AG08395 (cell line): ENCODE results near the gene AFG3L2.

Experiments
- DNase-seq: peaks from one replicate; pipeline ENCODE4 v3.0.0; 2012; ENCODE audit warnings: mixed read lengths, low spot score

AFG3L2 gene

DNA sequence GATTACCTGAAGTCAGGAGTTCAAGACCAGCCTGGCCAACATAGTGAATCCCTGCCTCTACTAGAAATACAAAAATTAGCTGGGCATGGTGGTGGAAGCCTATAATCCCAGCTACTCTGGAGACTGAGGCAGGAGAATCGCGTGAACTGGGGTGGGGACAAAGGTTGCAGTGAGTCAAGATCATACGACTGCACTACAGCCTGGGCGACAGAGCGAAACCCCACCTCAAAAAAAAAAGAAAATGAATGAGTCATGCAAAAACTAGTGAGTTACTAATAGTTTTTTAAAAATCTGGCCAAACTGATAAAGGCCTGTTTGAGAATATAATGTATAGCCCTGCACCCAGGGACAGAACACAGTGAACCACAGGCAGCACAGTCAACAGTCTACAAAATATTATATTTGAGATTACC lies 17.5 kb downstream of the AFG3L2 start:
- no peak for DNase-seq

DNA sequence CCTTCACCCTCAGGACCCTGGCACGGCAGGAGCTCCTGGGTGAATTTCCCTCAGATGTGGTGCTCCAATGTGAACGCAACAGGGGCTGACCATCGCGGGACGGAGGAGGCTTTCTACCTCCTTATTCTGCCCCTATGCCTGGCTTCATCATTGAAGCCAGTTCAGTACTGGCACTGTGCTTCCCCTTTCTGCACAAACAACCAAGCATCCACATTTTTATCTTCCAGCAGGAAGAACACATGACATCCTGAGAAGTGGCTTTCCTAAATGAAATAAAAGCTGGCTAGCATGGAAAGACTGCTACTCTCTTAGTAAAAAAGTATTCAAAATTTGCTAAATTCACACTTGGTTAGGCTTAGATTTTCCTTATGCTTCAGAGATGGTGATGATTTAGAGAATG lies 24.8 kb downstream of the AFG3L2 start:
- DNase-seq = no peak

DNA sequence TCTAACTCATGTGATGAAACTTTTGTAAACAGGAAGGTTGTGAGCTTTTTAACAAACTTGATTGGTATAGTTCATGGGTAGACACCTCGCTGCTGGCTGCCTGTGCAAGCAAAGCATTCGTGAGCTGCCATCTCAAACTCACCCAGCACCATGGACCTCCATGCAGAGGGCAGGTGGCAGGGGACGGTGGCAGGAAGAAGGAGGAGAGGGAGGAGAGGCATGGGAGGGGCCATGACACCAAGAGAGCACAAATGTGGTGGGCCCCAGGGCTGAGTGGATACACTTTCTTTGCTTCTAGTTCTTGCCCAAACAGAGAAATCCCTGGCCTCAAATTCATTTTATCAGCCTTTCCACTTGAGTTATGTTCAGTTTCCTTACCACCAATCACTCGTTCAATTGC lies 29.1 kb downstream of the AFG3L2 start:
- DNase-seq = no peak

DNA sequence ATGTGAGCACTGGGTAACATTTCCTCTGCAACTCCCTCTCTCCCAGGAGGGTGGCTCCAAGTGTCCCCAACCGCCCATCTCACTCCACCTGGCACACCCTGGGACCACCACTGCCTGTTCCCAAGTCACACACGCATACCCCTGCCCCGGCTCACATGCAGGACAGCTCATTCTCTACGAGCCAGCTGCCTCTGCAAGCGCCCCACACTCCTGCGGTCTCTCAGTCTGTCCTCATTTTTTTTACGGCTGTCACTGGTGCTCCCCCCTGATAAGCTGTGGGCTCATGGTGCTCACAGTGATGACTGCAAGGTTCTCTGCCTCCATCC lies 30.8 kb downstream of the AFG3L2 start:
- no peak for DNase-seq

DNA sequence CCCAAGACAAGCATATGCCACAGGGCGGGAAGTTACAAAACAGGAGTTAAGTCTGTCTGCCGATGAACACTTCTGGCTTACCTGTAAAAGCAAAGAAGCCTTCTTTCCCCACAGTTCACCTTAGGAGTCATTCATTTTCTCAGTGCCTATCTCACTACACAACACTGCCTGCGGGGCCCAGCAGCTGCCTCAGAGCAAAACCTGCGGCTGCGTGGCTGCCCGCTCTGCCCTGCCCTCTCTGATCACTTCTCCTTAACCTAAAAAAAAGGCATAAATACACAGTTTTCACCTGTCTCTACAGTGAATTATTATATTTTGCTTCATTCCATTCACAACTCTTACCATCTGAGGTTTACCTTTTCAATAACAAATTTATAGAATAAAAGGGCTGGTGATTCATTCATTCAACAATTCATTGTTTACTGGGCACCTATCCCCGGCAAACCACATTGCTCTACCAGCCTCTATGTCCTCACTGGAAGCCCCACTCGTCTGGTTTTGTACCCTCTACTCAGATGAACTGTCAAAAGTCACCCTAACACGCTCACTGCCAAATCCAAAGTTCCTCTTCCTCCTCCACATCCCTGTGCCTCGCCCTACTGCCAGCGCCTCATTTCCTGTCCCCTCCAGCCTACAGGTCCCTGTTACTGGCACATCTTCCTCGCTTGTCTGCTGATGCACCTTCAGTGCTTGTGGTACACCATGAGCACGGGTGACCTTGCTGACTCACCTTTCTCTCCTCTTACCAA lies 31.4 kb downstream of the AFG3L2 start:
- no peak for DNase-seq

DNA sequence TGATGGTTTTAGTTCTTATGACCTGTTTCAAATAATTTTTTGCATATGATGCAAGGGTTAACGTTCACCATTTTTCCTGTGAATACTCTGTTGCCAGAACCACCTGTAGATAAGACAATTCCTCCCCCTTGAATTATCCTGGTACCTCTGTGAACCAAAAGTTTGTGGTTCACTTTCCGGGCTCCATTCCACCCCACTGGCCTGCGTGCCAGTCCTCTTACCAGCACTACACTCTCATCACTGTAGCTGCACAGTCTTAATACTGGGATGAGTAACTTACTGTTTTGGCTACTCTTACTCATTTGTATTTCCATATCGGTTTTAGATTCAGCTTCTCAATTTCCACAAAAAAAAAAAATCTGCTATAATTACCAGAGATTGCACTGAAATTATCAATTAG lies 34.4 kb downstream of the AFG3L2 start:
- DNase-seq = no peak

DNA sequence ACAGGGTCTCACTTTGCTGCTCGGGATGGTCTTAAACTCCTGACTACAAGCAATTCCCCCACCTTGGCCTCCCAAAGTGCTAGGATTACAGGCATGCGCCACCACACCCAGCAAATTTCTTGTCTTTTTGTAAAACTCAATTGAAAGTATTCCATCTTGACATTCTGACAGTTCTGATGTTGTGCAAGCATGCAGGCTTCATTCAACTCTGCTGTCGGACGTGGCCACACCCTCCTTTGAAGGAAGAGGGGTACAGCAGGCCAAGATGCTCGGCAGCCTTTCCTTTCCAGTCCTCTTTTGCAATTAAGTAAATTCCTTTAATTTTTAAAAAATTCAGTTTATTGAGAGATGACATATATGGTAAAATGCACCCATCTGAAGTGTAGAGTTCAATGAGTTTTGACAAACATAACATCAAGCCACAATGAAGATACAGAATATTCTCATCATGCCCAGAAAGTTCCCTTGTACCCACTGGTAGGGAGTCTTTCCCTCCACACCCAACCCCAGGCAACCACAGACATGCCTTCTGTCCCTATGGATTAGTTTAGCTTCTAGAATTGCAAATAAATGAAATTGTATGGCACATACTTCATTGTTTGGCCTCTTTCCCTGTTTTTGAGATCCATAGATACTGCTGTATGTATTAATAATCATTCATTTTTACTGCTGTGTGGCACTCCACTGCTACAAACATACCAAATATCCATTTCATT lies 35.9 kb downstream of the AFG3L2 start:
- DNase-seq = no peak

DNA sequence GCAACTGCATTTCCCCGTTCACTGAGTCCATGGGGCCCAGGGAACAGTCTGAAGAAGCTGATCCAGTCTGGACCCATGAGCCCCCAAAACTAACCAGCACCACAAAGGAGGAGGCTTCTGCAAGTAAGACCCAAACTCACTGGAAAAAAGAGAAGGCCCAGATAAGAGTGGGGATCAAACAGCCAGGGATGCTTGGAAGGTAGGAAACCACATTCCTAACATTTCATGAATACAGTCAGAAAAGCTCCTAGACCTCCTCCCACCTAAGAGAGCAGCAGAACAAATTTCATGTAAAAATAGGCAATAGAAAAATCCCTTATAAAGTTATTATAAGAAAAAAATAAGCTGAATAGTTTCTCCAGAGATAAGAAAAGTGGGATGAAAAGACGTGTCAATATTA lies 38.6 kb downstream of the AFG3L2 start:
- no peak for DNase-seq

DNA sequence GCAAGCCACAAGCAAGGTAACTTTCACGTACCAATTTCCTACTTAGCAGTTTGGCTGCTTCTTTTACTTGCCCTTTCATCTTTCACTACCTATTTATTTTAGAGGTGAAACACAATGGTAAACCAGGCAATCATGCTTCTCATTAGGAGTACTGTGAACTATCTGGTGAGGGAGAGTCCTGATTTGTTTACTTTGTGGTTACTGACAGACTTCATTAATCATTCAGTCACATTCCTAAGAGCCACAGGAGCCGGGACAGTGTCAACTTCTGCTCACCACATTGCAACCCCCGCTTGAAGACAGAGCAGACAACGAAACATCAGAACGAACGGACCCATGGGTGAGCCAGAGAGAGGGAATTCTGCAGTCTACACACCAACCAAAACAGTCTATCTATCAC lies 40.1 kb downstream of the AFG3L2 start:
- peak; percentile 39 for DNase-seq

DNA sequence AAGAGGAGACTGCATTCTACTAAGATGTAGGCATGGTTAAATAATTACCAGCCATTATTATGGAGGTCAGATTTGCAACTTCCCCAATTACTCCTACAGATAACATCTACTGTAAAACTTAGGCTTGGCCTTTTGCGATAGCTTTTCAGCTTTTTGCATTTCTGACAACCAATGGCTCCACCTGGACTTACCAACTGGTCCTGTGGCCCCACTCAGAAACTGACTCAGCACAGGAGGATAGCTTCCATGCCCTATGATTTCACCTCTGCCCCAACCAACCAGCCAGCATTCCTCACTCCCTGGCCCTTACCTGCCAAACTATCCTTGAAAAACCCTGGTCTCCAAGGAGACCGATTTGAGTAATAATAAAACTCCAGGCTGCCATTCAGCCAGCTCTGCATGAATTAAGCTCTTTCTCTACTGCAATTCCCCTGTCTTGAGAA lies 40.8 kb downstream of the AFG3L2 start:
- DNase-seq = no peak

DNA sequence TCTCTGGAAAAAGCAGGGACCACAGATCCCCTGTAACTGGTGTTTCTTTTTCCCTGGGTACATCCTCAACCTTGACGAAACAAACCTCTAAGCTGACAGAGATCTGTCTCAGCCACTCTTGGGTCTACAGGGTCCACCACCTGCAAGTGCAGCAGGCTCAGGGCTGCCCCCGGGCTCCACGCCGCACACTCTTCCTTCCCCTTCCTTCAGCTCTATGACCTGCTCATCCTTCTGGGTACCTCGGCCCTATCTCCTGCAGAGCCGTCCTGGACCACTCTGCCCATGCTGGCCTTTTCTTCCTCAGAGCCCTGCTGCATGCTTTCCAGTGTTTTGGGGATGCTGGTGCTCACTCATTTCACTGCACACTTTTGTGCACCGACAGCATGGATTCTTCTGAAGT lies 41.5 kb downstream of the AFG3L2 start:
- no peak for DNase-seq

DNA sequence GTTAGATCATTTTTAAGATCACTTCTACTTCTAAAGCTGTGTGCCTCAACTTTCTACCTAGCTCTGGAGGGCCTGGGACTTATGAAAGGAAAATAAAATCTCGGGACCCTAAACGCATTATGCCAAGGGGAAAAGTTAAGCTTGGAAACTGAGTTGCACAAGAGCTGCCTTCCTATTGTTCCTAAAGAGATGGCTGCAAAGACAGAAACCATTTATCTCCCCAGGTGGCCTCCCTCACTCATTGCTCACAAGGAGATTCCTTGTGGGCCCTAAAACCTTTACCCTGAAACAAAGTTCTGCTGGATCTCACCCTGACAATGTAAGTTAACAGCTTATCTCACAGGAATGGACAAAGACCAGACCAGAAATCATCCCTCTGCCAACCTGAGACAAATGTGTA lies 42.2 kb downstream of the AFG3L2 start:
- DNase-seq = no peak

DNA sequence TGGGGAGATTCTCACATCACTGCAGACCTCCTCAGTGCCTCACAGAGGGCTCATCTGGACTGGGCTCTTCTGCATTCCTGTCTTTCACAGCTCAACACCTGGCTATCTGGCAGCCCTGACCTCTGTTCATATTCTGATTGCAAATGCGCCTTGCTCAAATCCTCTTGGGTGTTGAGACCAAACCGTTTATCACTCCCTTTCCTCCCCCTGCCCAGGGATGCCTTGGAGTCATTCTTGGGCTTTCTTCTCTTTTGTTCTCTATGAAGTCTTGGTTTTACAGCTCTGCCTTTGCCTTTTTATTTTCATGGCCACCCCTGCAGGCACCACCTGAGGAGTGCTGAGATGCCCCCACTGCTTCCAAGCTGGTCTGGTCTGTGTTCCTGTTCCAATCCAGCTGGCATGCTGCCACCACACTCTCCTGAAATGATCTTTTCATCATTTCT lies 42.6 kb downstream of the AFG3L2 start:
- DNase-seq = no peak

DNA sequence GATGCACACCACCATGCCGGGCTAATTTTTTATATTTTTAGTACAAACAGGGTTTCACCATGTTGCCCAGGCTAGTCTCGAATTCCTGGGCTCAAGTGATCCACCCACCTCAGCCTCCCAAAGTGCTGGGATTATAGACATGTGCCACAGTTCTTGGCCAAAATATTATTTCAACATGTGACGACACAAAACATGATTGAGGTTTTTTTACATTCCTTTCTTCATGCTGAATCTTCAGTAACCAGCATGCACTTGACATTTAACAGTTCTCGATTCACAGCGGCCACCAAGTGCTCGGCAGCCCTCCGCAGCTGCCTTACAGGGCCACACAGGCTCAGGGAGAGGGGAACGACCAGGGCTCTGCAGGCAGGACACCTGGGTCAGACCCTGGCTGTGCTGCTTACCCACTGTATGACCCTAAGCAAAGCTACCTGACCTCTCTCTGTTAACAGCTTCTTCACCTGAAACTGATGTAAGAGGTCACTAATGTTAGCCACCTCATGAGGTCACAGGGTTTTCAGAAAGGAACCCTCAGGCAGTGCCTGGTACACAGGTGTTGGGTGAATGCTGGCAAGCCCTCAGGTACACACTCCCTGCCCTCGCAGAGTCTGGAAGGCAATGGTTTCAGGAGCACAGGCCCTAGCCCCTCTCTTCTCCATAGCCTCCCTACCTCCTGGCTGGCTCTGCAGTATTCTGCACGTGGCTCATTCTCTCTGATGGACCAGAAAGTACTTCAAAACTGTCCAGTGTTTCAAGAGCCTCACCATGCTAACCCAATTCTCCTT lies 43.3 kb downstream of the AFG3L2 start:
- DNase-seq = no peak

DNA sequence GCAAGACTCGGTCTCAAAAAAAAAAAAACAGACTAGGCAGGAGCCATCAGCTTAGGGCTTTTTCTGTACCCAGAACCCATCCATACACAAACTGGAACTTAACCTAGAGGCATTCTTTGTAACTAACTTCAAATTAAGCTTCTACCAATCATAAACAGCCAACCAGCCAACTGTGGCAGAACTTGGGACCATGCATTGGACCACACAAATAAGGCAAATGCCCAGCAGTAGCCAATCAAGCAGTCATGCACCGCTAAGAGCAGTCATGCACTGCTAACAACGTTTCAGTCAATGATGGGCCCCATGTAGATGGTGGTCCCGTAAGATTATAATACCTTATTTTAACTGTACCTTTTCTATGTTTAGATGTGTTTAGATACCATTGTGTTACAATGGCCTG lies 46.3 kb downstream of the AFG3L2 start:
- DNase-seq = no peak

DNA sequence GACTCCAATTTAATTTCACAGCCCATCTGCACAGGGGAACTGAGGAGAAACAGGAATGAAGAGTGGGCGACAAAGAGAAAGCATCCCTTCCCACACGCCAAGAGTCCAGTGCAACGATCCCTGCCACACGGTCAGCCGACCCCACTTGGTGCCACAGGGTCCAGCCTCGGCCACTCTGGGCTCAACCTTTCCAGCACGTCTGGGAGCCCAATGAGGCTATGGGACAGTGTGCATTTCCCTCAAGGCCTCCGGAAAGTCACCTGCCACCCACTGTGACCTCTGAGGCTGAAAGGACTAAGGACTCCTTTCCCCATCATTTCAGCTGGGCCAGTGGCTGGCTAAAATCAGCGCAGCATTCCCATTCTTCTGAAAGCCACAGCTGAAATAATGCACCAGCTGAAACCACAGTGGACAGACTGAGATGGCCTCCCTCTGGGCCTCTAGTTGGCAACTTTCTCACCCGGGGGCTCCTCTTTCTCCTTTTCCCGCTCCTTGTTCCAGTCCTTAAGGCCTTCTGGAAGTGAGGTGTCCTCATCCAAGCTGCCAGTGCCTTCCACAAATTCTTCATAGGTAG lies 47.8 kb downstream of the AFG3L2 start:
- DNase-seq = no peak

DNA sequence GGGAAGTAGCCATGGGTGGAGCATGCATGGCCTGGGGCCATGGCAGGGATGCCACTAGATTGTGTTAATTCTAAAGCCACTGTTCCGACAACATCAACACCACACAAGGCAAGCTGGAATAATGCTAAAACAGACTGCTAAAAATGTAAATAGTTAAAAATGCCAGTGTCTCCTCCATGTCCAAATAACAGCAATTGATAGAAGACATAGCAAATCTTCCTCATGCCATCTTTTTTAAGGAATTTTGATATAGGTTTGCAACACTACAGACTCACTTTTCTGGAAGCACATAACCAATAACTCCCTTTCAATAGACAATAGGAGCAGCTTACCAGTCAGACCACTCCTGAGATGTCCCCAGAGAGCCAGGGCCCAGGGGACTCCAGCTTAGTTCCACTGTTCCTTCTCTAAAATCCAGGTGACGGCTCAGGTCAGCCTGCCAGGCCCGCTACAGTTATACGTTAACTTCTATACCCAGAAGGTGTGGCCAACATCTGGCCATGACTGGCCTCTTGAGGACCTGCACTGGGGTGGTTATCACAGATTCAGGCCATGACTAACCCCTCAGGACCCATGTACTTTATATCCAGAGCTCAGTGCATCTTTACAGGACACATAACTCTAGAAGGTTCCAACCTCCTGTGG lies 48.7 kb downstream of the AFG3L2 start:
- no peak for DNase-seq

DNA sequence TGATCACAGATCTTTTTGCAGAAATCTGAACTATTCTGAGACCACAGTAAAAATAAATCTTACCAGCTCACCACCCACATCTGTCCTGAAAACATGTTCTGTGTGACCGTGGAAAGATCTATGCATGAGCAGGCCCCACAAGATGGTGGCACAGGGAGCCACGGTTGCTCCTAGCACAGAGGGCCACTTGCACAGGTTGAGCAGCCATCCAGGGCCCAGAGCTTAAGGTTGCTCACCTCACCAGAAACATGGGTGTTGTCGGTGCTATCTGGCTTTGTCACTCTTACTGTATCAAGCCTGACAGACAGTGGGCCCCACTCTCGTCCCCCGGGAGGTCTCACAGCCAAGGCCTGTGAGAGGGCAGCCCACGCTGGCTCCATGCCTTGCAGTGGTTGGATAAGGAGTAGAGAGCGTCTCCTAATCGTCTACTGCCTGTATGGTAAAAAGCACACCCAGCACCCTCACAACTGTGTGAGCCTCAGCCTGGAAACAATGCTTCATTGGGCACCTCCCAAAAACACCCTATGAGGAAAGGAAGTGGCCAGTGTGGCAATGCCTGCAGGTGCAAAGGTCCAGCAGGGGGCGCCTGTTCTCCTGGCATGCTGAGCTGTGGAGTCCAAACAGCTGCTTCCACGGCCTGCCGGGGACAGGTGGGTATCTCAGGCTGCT lies 49.4 kb downstream of the AFG3L2 start:
- DNase-seq = peak; percentile 83

DNA sequence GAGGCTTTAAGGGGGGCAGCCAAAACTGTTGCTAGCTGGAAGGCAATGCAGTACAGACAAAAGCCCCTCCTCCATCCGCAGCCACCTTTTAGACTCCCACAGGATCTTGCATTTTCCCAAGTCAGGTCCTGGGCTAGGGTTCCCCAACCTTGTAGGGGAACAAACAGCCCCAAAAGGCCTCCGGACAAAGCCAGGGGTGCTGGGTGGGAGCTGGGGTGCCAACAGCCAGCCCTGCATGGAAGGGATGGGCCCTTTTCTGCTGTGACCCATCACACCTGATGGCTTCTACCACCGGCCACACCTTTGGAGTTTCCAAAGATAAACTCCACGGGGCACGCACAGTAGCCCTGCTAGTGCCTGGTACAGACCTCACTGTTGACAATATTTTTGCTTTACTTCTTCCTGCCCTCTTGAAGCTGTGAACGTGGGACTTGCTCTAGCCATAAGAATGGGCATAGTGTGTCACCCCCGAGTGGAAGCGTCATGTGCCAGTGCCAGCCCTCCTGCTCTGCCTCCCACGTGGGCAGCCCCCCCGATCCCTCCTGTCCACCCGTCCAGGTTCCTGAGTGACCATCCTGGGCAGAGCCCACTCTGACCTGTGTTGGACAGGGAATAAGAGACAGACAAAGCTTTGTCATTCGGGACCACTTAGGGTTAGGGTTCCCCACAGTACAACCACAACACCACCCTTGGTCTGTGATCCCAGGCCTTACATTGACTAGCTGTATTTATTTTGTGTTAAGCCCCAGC lies 50.1 kb downstream of the AFG3L2 start:
- DNase-seq = no peak

DNA sequence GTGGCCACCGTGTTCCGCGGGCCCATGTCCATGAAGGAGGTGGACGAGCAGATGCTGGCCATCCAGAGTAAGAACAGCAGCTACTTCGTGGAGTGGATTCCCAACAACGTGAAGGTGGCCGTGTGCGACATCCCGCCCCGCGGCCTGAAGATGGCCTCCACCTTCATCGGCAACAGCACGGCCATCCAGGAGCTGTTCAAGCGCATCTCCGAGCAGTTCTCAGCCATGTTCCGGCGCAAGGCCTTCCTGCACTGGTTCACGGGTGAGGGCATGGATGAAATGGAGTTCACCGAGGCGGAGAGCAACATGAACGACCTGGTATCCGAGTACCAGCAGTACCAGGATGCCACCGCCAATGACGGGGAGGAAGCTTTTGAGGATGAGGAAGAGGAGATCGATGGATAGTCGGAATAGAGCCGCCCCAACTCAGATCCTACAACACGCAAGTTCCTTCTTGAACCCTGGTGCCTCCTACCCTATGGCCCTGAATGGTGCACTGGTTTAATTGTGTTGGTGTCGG lies 51.2 kb downstream of the AFG3L2 start:
- DNase-seq = no peak
